Caco-2 (cell line): Measurements from ENCODE around the gene MAGED2. TPM values are rescaled to one million over a fixed set of nuclear protein-coding genes. Genes with fewer than 3 reads are reported as not detected.

Source experiments
- total RNA-seq: library from RNA; stranded (reverse); gene quantifications from 2 replicates; pipeline ENCODE4 v1.2.3, GENCODE V29; 2022

MAGED2 gene
- total RNA-seq, 1 experiment from 2014 or later = 103 TPM

Other genes with a start within 250 kb of the MAGED2 start
- 0.29 and 0.39 TPM in 2 replicates for gene ITIH6, start 9.5 kb upstream of the MAGED2 start, total RNA-seq
- gene TRO, start 113.1 kb downstream of the MAGED2 start, total RNA-seq = not detected in 2 replicates
- 0.21 TPM in 1 of 2 replicates, not detected in the other for gene PFKFB1, start 186.4 kb downstream of the MAGED2 start, total RNA-seq
- 17.0 and 19.6 TPM in 2 replicates for gene APEX2, start 192.6 kb downstream of the MAGED2 start, total RNA-seq
- not detected in 2 replicates for gene ALAS2, start 223.2 kb downstream of the MAGED2 start, total RNA-seq